OCI-LY7 (cell line): Measurements from ENCODE around the gene OSGIN1. TPM values are rescaled to one million over a fixed set of nuclear protein-coding genes. Genes with fewer than 3 reads are reported as not detected.
"Not testable (repeated sequence)": the region's sequence is repeated elsewhere in the genome, so short reads cannot be mapped to it uniquely, and the experiment has no call there.

Source experiments
- BruUV-seq: library from RNA; stranded (reverse); fragments of 400-500 nt; replicated peaks from 2 replicates; lab custom pipeline; 2021; lab: Mats Ljungman, UMichigan
- CTCF ChIA-PET: fragments of 300-600 bp; sonication (Branson Sonifier 250); formaldehyde crosslinking; loops from one replicate; lab custom pipeline; 2022; ENCODE audit warnings: antibody characterized with exemption; ENCODE audit not compliant: unreplicated experiment; lab: Charles Lee
- POLR2A ChIA-PET: fragments of 300-600 bp; sonication (Branson Sonifier 250); formaldehyde crosslinking; loops from one replicate; lab custom pipeline; 2022; ENCODE audit warnings: antibody characterized with exemption; lab: Charles Lee
- DNase-seq: peaks from one replicate; pipeline ENCODE4 v3.0.0-alpha.2; 2015; ENCODE audit warnings: low spot score
- H2AFZ ChIP-seq: fragments of 200-600 bp; sonication (generic), shearing (Covaris generic); 2 replicates; pipeline ENCODE4 v1.6.1; 2014; ENCODE audit warnings: mild to moderate bottlenecking, antibody characterized with exemption, low read length, moderate library complexity
- H3K27ac ChIP-seq: fragments of 200-600 bp; sonication (generic); 2 replicates; pipeline ENCODE4 v1.5.1; 2014; ENCODE audit warnings: mixed run types, low read depth, mild to moderate bottlenecking, moderate library complexity, low read length, inconsistent platforms; ENCODE audit not compliant: poor library complexity, severe bottlenecking
- H3K36me3 ChIP-seq: fragments of 200-600 bp; sonication (generic); 2 replicates; pipeline ENCODE4 v1.6.1; 2014; ENCODE audit warnings: mild to moderate bottlenecking, antibody characterized with exemption, low read length, moderate library complexity, mixed read lengths; ENCODE audit not compliant: insufficient read depth
- H3K4me1 ChIP-seq: fragments of 200-600 bp; sonication (generic); 2 replicates; pipeline ENCODE4 v1.5.1; 2014; ENCODE audit warnings: mild to moderate bottlenecking, low read length; ENCODE audit not compliant: insufficient read depth, poor library complexity, severe bottlenecking
- H3K4me2 ChIP-seq: fragments of 200-600 bp; sonication (generic); 2 replicates; pipeline ENCODE4 v1.6.1; 2014; ENCODE audit warnings: mild to moderate bottlenecking, low read length
- H3K4me3 ChIP-seq: fragments of 200-600 bp; sonication (generic); 2 replicates; pipeline ENCODE4 v1.5.1; 2014; ENCODE audit warnings: mild to moderate bottlenecking, low read depth, low read length; ENCODE audit not compliant: poor library complexity, severe bottlenecking
- H3K79me2 ChIP-seq: fragments of 200-600 bp; sonication (generic); 2 replicates; pipeline ENCODE4 v1.6.1; 2016; ENCODE audit warnings: low read depth, mild to moderate bottlenecking, low read length, moderate library complexity, mixed read lengths; ENCODE audit not compliant: insufficient read depth
- H3K9me2 ChIP-seq: fragments of 200-600 bp; sonication (generic); 2 replicates; pipeline ENCODE4 v1.6.1; 2016; ENCODE audit warnings: mild to moderate bottlenecking, low read length, mixed read lengths; ENCODE audit not compliant: insufficient read depth
- H3K9me3 ChIP-seq: fragments of 200-600 bp; sonication (generic); 2 replicates; pipeline ENCODE4 v1.6.1; 2014; ENCODE audit warnings: mild to moderate bottlenecking, mixed run types, low read length, mixed read lengths
- H4K20me1 ChIP-seq: fragments of 200-600 bp; sonication (generic); 2 replicates; pipeline ENCODE4 v1.6.1; 2014; ENCODE audit warnings: mild to moderate bottlenecking, antibody characterized with exemption, low read length, moderate library complexity, mixed read lengths; ENCODE audit not compliant: insufficient read depth
- EZH2phosphoT487 ChIP-seq: fragments of 200-600 bp; sonication (generic); IDR thresholded peaks from 2 replicates; pipeline ENCODE4 v1.6.1; 2018; ENCODE audit warnings: low read depth, borderline replicate concordance, mild to moderate bottlenecking, mixed run types, antibody characterized with exemption, low read length, moderate library complexity, mixed read lengths
- intact Hi-C: fragments of 100-400 bp; cut with micrococcal nuclease; formaldehyde crosslinking; loops from one replicate; pipeline ENCODE4 v1.10.0; 2022; ENCODE audit not compliant: unreplicated experiment
- total RNA-seq, 2 experiments: library from RNA; depleted of rRNA in 1 of 2; stranded (reverse); fragments of >200 nt in 1 of 2; shearing (Covaris generic) in 1 of 2; gene quantifications; 2 replicates each; pipeline ENCODE4 v1.2.3, GENCODE V29; 2014 to 2022
- TF ChIP-seq, protein P1 (sequence below): fragments of 200-600 bp; sonication (generic); conservative IDR thresholded peaks from 2 replicates; pipeline ENCODE4 v1.5.1; 2014; ENCODE audit warnings: mild to moderate bottlenecking, antibody characterized with exemption, low read length, moderate library complexity, mixed read lengths

The OSGIN1 gene
- total RNA-seq, 2 experiments from 2014 or later = 0.28 to 1.0 TPM

DNA sequence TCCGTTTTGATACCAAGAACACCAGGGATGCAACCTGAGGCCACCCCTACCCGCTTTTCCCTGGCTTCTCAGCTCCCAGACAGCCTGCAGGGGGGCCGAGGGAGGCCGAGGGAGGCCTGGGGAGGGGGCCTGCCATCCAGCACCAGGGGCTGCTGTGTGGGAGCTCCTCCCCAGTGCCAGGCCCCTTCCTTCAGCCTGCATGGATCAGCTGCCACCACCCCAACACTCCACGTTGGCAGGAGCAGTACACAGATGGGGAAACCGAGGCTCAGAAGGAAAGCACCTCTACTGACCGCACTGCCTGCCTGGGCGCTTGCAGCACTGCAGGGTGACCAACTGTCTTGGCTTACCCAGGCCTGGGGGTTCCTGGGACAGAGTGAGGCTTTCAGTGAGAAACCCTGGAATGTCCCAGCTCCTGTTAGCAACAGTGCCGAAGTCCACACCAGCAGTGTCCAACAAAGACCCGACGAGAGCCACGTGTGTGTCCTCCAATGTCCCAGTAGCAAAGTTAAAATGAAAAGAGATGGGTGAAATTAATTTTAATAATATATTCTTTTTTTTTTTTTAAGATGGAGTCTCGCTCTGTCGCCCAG, 5.3 kb upstream of the OSGIN1 start:
- no peak overlapping the region for H3K4me2 ChIP-seq

DNA sequence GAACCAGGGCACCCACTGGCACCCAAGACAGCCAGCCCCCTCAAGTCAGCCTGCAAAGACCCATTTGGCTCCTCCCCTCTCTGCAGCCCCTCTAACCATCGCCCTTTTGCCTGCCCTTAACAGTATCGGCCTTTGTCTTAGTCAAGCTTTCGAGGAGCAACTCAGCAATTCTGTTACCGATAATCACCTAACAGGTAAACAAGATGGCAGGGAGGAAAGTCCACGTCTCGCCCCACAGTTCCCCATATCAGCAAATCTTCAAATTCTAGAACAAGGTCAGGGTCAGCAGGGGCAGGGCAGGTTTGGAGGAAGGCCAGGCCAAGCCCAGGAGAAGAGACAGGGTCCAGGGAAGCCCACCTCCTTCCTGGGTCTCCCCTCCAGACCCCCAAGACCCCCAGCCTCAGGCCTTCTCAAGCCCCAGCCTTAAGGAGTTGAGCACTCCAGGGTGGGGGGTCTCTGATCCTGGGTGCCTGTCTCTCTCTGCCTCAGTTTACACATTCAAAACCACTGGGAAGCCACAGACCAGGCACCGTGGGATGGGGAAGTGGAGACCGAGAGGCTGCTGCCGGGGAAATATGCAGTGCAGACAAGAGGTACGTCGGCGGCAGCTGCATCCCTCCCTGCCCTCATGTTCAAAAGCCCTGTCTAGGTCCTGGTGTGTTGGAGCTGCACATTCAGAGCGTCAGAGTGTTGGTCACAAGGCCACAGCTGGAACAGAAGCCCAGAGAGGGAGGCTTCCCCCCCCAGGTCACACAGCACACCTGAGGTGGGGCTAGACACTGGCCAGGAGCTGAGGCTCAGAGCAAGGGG, 3.9 kb upstream of the OSGIN1 start:
- CTCF ChIA-PET = no interaction called here
- H3K4me1 ChIP-seq = peaks cover 8% of the 10 kb centered on the region
- intact Hi-C loops = no loop called here
- TF ChIP-seq, protein P1, sequence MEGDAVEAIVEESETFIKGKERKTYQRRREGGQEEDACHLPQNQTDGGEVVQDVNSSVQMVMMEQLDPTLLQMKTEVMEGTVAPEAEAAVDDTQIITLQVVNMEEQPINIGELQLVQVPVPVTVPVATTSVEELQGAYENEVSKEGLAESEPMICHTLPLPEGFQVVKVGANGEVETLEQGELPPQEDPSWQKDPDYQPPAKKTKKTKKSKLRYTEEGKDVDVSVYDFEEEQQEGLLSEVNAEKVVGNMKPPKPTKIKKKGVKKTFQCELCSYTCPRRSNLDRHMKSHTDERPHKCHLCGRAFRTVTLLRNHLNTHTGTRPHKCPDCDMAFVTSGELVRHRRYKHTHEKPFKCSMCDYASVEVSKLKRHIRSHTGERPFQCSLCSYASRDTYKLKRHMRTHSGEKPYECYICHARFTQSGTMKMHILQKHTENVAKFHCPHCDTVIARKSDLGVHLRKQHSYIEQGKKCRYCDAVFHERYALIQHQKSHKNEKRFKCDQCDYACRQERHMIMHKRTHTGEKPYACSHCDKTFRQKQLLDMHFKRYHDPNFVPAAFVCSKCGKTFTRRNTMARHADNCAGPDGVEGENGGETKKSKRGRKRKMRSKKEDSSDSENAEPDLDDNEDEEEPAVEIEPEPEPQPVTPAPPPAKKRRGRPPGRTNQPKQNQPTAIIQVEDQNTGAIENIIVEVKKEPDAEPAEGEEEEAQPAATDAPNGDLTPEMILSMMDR = no peak
- no peak for TF ChIP-seq EZH2phosphoT487
- no peak overlapping the region for H2AFZ ChIP-seq
- H3K9me3 ChIP-seq = no peaks in the 10 kb centered on the region
- H3K4me2 ChIP-seq = no peak overlapping the region
- H4K20me1 ChIP-seq = no peaks in the 10 kb centered on the region
- no peaks in the 10 kb centered on the region for H3K36me3 ChIP-seq
- H3K9me2 ChIP-seq = no peaks in the 10 kb centered on the region
- H3K79me2 ChIP-seq = no peaks in the 10 kb centered on the region
- no peak overlapping the region for H3K27ac ChIP-seq
- BruUV-seq = no TSS peak
- no peak for DNase-seq
- POLR2A ChIA-PET = no interaction called here
- H3K4me3 ChIP-seq = no peak overlapping the region

More for the DNA sequence above, 5.3 kb upstream of the OSGIN1 start:
- no peak for DNase-seq
- Histone ChIP-seq H3K4me1 (peaks cover 2% of the 10 kb centered on the region), H4K20me1 (no peaks in the 10 kb centered on the region), H3K9me3 (no peaks in the 10 kb centered on the region), H3K9me2 (no peaks in the 10 kb centered on the region), H3K4me3 (no peak overlapping the region), H3K79me2 (no peaks in the 10 kb centered on the region), H3K36me3 (no peaks in the 10 kb centered on the region), H2AFZ (no peak overlapping the region), H3K27ac (no peak overlapping the region)
- ChIA-PET CTCF (no interaction called here), POLR2A (no interaction called here)
- BruUV-seq = no TSS peak
- intact Hi-C loops = no loop called here
- no peak for TF ChIP-seq EZH2phosphoT487
- TF ChIP-seq, protein P1 = no peak

DNA sequence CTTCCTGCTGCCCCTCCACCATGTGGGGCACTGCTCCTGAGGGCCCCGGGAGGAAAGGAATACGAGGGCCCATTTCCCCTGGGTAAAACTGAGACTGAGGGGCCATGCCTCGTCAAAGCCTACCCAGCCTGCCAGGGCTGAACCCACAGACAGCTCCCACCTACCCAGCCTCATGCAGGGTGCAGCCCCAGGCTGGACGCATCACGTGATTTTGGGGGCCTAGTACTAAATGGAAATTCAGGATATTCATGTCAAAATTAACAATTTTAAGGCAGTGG, 3.4 kb upstream of the OSGIN1 start:
- BruUV-seq = no TSS peak
- Histone ChIP-seq H3K4me1 (peaks cover 8% of the 10 kb centered on the region), H3K4me2 (no peak overlapping the region), H3K9me2 (no peaks in the 10 kb centered on the region), H4K20me1 (no peaks in the 10 kb centered on the region), H3K4me3 (no peak overlapping the region), H3K9me3 (no peaks in the 10 kb centered on the region), H2AFZ (no peak overlapping the region), H3K79me2 (no peaks in the 10 kb centered on the region), H3K27ac (no peak overlapping the region), H3K36me3 (no peaks in the 10 kb centered on the region)
- no peak for DNase-seq
- TF ChIP-seq, protein P1 = no peak
- no peak for TF ChIP-seq EZH2phosphoT487
- intact Hi-C loops = loop anchor here (10.0 kb wide), 2 partner anchors 125 to 225 kb away; no protein-coding TSS in a partner anchor
- ChIA-PET POLR2A (no interaction called here), CTCF (no interaction called here)

DNA sequence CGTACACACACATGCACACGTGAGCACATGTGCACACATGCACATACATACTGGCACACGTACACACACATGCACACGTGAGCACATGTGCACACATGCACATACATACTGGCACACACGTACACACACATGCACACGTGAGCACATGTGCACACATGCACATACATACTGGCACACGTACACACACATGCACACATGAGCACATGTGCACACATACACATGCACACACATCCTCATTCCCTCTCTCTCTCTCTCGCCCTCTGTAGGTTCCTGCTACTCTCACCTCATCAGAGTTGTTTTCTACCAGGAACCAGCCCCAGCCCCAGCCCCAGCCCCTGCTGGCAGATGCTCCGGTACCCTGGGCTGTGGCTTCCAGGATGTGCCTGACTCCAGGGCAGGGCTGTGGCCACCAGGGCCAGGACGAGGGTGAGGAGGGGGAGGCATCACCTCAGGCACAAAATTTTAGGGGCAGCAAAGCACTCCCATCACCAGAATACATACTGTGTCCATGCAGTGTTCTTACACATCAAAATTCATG, 2.1 kb upstream of the OSGIN1 start:
- POLR2A ChIA-PET = not testable (repeated sequence)

More for the DNA sequence above, 2.1 kb upstream of the OSGIN1 start:
- BruUV-seq, H3K9me3 ChIP-seq, H3K4me3 ChIP-seq, H3K36me3 ChIP-seq, H3K27ac ChIP-seq, H3K4me1 ChIP-seq, CTCF ChIA-PET, H3K79me2 ChIP-seq, DNase-seq, H2AFZ ChIP-seq, H3K9me2 ChIP-seq, H3K4me2 ChIP-seq, H4K20me1 ChIP-seq: not testable (repeated sequence)
- intact Hi-C loops = loop anchor here (10.0 kb wide), 2 partner anchors 126 to 224 kb away; no protein-coding TSS in a partner anchor
